HPDE6-E6E7 (cell line): ENCODE measurements around the gene ZNF516.

Source experiments
- DNase-seq: peaks from one replicate; pipeline ENCODE4 v3.0.0; 2011; ENCODE audit warnings: missing footprints; ENCODE audit errors: extremely low spot score

The ZNF516 gene

DNA sequence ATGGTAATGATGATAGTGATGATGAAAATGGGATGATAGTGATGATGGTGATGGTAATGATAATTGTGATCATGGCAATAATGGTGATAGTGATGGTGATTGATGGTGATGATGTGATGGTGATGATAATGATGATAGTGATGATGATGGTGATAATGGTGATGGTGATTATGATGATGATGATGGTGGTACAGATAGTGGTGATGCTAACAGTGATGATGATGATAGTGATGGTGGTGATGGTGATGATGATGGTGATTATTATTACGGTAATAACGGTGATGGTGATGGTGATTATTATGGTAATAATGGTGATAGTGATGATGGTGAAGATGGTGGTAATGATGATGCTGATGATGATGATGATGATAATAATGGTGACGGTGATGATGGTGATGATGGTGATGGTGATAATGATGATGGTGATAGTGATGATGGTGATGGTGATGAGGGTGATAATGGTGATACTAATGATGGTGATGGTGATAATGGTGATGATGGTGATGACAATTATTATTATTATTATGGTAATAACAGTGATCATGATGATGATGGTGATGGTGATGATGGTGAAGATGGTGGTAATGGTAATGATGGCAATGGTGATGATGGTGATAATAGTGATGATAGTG, 151.0 kb downstream of the ZNF516 start:
- DNase-seq, result no peak

DNA sequence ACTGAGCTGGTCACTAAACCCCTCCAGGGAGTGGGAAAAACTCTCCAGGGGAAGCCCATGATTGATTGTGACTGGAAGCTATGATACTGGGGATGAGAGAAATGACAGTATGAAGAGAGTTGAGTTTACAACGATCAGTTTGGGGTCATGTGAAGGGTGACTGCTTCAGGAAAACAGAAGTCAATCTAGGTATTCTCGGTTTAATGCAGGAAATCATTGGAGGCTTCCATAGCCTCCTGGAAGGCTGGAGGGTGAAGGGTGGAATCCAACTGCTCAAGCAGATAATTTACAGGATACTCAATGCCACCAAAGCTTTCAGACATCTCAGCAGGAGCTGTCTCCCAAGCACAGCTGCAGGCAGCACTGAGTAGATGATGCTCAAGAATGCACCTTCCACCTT, 154.6 kb downstream of the ZNF516 start:
- DNase-seq, result no peak

DNA sequence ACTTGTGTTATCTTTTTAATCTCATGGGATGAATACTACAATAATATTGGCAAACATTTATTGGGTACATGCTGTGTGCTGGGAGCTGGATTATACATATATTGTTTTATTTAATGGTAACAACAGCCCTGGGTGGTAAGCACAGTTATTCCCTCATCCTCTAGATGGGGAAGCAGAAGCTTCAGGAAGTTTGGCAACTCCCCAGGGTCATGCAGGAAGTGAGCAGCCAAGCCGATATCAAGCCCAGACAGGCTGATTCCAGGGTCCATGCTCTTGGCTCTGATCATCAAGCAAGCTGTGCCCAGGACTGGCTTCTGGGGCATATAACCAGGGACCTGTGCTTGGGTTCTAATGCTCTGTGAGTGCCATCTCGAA, 155.8 kb downstream of the ZNF516 start:
- DNase-seq, result peak; percentile 16

DNA sequence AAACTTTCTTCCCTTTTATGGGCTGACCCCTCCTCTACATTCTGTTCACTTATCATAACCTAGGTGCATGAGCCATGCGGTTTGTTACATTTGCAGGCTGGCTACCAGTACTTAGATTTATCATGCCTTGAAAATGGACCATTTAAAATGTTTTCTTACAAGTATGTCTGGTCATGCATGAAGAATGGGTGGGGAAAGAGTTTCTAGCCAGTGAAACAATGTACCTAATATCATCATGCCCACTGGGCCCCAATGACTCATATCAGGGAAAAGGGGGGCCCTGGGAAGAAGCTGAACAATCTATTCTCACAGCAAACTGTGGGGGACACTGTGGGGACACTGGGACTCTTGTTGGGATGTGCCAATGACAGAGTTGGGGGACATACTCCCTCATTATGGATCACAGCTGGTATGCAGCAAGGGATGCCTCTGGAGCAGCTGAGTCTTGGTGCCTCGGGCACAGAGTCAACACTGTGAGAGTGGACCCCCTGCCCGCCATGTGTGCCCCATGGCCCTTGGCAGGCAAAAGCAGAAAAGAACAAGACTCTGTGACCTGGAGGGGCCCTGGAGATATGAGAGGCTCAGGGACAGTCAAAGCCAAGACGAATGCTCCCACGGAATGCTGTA, 156.3 kb downstream of the ZNF516 start:
- no peak for DNase-seq

DNA sequence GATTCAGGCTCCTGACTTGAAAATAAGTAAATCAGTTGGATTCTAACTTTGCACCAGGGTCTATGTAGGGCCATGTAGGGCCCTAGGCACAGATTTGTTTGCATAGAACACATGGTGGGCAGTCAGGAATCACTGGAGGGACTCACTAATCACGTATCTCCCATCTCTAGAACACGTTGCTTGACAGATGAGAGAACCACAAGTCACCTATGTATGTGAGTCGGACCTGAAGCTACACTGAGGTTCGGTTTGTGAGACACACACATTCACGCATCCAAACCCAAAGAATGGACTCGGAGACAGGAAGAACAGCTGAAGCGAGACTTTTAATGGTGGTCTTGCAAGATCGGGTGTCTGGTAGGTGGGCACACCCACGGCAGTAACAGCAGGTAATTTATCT, 157.0 kb downstream of the ZNF516 start:
- no peak for DNase-seq

DNA sequence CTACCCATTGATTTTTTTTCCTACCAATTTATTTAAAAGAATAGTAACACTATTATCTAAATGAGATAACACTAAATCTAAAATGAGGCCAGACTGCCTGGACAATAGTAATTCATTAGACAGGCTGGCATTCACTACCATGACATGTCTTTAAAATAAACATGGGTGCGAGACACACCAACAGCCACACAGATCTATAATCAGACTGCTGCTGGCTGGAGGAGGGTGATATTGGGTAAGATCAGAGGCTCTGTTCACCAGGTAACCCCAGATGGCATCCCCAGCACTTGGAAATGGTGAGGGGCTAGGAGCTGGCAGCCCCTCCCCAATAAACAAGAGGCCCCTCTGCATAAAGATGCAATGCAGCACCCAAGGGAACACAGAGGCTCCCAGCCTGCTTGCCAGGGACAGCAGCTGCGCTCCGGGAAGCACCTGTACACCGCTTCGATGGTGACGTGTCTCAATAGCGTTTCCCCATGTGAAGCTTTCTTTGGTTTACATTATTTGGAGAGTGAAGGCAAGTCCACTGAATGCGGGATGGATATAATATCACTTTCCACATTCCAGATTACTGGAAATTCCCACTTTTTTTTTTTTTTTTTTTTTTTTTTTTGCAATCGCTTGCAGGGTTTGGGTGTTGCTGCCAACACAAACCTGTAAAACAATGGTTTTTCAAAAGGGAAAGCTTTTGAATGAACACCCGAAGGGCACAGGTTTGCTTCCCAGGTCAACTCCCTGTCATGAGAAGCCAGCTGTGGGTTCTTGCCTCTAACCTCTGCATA, 159.0 kb downstream of the ZNF516 start:
- no peak for DNase-seq

DNA sequence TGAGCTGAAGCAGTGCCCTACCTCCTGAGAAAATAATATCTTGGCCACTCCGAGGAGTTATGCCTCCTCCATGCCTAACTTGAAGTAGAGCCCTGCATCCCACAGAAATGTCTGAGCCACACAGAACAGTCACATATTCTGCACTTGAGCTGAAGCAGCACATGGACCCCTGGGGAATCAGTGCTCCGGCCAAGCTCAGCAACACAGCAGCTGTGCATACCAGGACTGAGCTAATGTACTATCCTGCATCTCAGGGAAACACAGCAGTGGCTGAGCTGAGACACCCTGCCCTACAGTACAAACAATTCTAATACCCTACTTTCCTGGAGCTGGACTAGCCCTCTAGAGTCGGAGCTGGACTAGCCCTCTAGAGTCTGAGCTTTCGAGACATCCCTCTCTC, 166.9 kb downstream of the ZNF516 start:
- no peak for DNase-seq

DNA sequence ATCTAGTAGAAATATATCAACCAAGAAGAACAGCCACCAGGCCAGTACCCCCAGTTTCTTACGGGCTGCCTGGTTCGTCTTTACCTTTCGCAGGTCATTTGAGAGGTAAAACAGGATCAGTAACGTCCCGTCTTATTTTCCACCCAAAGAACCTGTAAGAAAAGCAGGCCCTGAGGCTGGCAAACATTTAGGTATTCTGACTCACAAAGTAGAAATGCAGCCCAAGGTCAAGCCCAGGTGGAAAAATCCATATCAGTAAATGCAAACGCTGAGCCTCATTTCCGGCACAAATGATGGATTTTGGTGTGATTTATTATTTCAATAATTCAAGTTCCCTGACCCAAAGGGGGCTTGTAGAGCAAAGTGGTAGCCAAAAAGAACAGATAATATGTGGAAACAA, 171.2 kb downstream of the ZNF516 start:
- no peak for DNase-seq

DNA sequence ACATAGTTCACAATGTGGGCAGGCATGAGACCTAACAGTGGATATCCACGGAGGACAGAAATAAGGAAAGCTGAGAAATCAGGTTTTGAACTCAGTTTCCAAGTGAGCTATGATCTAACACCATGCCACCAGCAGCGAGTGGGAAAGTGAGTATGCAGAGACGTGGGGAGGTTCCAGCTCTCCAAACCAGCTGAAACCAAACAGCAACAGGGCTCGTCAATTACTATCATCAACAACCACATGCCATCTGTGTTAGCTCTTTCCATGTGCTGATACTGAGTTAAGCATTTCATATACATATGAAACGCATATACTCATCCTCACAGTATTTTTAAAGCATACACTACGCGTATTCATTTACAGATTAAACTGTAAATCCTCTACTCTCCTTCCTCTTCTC, 172.4 kb downstream of the ZNF516 start:
- no peak for DNase-seq

DNA sequence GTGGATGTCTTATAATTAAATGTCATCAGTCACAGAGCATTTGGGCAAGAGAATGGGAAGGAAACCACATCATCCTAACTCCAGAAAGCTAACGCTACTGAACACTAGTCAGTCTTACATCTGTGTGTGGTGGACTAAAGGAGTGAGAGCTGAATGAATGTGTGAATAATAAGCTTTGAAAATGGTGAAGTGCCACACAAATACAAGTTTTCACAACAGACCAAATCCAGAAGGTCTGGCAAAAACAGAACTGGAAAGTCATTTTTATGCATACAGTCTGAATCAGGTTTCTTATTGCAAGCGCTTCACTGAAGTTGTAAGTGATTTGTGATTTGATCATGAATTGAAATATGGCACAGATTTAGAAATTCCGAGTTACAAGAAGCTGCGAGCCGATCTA, 175.7 kb downstream of the ZNF516 start:
- no peak for DNase-seq

DNA sequence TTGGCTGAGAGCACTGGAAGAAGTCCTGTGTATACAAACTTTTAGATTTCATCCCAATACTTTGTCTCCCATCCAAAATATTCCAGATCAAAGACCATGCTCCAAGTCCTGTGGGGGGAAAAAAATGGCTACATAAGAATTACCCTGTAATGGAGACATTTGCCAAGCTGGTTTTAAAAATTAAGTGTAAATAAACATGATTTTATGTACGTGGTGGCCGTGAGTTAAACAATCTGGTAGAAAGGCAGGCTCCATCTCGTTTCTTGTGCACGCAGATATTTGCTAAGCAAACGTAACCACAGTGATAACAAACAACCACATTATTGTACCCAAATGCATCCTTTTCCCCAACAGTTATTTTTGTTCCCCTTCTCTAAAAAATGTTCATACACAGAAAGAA, 176.4 kb downstream of the ZNF516 start:
- no peak for DNase-seq

DNA sequence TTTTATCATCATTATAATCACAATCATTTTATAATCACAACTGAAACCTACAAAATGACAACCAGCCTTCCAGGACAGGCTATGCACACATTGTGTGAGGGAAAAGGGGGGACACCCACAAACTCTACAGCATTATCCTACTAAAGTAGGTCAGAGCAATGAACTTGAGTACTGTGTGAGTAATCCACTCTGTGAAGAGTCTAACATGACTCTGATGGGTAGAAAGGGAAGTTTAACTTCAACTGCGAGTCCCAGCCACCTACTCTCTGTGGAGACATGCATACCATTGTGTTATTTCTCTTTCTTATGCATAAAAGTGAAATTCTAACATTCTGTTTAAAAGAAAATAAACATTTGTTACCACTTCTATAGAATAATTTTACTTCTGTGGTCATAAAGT, 177.9 kb downstream of the ZNF516 start:
- no peak for DNase-seq

DNA sequence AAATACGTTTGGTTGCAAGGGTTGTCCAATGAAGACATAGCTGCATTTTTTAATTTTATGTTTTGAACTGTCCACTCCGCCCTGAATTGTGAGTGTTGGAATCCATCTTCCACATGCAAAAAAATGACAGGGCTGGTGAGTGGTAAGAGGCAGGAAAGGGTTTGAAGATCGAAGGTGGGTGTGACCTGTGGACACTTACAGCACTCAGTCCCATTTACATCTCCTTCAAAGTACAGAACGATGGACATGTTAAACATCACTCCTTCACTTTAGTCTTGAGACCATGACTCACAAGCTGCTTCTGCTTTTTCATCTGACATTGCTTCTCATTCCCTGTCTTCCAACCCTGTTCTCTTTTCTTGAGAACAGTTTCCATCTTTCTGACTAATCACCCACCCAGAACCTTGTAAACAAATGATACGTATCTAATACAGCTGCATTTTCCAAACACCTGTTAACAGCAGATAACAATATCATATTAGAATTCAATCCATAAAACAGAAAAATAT, 179.3 kb downstream of the ZNF516 start:
- DNase-seq, result no peak

DNA sequence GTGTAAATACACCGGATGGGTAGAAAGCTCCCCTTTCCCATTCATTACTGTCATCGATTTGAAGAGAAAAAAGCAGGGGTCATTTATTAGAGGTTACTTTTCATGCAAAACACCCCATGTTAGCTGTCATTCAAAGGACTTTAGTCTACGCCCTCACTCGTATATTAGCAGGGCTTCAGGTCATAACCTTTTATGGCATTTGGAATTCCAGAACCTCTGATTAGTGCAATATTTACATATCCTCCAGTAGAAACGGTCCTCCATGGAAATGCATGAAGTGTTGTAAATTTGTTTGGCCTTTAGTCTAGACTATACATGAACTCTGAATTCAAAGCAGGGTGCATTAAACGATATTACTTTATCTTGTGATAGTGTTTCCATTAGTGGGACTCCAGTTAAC, 180.5 kb downstream of the ZNF516 start:
- no peak for DNase-seq

DNA sequence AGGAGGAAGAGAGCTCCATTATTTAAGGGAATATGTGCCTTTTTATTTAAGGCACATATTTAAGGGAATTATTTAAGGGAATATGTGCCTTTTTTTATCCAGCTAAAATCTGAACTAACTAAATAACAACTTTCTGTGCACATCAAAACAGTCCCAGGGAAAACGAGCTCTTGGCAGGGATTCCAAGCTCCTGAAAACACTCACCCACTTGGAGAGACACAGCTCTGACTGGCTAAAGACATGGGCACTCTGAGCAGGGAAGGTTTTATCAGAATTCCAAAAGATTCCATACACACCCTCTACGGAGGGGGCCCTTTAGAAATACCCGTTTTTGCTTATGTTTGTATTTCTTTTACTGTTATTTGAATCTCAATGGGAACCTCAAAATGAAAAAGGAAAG, 181.0 kb downstream of the ZNF516 start:
- no peak for DNase-seq
